GM12872 (cell line): ENCODE data around the gene CHRM2.
A peak's percentile ranks its signal among the peaks of the same experiment; 100 is the strongest.

Experiments
- TF ChIP-seq, protein P1 (sequence below): IDR thresholded peaks from 3 replicates; pipeline ENCODE4 v1.5.1; 2011; ENCODE audit warnings: low read depth, mild to moderate bottlenecking, low read length, moderate library complexity; ENCODE audit not compliant: insufficient read depth

CHRM2 gene

DNA sequence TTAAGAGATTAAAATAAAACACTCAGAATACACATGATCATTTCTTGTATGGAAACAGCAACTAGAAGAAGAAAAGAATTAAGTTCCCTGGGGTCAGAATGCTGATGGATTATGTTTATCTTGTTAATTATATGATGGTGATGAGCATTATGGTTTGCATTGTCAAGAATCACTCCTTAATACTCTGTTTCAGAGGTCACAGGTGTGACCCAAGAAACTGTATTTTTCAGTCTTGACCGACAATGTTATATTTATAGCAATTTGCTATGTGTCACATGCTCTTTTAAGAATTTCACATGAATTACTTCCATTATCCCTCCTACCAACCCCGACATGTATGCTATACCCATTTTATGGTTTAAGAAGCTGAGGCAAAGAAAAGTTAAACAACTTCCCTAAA, 2.7 kb upstream of the CHRM2 start:
- TF ChIP-seq, protein P1, sequence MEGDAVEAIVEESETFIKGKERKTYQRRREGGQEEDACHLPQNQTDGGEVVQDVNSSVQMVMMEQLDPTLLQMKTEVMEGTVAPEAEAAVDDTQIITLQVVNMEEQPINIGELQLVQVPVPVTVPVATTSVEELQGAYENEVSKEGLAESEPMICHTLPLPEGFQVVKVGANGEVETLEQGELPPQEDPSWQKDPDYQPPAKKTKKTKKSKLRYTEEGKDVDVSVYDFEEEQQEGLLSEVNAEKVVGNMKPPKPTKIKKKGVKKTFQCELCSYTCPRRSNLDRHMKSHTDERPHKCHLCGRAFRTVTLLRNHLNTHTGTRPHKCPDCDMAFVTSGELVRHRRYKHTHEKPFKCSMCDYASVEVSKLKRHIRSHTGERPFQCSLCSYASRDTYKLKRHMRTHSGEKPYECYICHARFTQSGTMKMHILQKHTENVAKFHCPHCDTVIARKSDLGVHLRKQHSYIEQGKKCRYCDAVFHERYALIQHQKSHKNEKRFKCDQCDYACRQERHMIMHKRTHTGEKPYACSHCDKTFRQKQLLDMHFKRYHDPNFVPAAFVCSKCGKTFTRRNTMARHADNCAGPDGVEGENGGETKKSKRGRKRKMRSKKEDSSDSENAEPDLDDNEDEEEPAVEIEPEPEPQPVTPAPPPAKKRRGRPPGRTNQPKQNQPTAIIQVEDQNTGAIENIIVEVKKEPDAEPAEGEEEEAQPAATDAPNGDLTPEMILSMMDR: no peak

DNA sequence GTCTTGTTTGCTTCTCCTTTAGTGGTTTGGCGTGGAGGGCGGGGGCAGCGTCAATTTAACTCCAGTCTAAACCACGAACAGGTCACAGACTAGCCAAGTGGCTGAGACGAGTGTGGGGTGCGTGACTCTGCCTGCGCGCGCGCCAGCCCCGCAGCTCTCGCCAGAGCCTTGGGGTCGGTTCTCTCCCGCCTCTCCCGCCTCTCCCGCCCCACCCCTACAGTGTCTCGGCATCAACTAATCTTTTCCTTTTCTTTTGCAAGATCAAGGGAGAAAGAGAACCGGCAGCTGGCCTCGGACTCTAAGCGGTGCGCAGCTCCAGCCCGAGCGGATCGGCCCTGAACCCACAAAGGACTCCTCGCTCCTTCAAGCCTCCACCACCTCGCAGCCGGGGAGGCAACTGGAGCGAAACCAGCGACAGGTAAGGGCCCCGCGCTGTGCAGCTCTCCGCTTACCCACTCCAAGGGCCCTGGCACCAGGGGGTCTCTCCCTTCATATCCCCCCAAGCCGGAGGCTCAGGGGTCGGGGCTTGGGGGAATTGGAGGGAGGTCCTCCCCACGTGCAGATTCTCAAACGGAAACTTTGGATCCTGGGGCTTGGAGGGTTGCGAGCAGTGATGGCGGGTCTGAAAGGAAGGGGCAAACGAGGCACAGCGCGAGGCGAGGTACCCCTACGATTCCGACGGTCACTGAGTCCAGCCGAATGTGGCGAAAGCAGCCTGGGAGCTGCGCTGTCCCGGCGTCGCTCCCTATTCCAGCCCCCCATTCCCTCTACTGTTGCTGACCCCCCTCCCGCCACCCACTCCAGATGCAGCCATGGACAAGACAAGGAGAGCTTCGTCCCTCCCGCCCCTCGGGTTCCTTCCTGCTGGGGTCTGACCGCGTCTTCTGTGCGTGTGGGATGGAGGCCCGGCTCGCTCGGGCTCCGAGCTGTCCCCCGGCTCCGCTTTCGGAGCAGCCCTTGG, 829 bp downstream of the CHRM2 start:
- TF ChIP-seq, protein P1: no peak

DNA sequence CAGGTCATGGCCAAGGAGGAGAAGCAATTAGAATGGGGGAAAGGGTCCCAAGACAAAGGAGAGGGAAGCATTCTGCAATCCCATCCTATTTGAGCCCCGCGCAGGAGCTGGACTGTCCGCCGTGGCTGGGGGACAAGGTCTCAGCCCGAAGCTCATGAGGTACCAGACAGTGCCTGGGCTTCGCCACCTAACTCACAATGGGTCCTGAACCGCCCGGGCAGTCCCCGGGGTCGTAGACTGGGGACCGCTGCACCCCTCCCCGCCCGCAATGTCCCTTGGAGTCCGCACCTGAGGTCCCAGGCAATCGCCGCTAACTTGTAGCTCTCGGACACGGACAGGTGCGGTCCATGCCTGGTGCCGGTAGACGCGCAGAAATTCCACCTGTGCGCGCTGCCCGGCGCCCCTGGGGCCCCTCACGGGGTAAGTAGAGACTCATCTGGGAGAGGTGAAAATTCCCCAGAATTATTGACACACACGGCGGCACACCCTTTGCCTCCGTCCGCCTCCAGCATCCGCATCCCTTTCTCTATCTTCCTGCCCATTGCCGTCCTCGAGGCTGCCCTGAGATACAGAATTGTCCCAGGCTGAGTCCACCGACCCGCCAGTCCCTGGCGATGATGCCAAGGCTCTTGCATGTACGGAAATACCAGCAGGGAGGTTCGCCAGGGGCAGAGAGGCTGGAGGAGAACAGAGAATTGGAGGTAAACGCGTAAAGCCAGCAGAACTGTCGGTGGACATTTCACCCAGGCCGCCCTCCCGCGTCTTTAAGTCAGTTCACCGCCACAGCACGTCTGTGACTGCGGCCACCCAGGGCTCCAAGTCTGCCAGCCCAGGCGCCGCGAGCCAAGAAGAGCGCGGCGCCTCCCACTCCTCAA, 1.8 kb downstream of the CHRM2 start:
- TF ChIP-seq, protein P1: no peak

DNA sequence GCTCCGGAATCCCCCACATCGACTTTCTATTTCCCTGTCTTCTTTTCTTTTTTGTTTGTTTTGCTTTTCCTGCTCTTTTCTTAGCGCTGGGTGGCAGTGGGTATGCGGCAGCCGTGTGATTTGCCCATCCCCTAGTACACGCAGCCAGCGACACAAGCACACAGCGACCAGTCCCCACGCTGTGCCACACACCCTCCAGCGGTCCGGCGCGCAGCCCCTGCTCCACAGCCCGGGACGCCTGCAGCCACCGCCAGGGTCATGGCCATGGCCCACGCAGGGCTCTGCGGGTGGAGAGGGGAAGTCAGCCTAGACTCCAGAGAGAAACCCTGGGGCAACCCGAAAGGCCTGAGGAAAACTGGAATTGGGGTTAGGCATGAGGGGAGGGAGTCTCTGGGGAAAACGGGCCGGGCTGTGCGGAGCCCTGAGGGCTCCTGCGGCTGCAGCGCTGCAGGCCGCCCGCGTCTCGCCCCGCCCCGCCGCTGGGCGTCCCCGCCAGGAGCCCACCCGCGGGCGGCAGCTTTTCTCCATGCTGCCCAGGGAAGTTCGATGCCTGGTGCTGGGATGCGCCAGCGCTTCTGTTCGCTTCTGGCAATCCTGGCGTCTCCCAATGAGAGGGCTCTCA, 2.5 kb downstream of the CHRM2 start:
- TF ChIP-seq, protein P1: no peak

DNA sequence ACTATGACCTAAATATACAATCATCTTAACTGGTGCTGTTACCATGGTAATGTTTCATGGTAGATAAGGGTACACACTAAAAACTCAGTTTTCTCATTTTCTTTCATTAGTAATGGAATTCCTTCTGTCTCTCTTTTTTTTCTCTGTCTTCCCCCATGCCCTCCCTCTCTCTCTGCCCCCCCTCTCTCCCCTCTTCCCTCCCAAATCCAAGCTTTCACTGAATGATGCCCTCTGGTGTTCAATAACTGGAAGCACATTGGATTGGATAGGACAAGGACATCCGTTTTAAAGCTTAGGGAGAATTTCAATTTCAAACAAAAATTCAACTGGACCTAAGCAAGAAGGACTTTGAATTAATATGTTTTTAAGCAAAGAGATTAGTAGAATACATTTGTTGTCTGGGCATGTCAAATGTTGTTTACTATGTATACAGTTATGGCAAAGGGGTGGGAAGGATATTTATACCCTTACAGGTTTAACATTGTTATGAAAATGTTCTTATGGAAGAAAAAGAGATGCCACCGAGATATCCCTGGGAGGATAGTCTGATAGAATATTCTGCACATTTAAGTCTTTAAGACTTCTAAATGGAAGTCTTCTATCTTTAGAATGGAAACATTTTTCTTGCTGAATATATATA, 6.1 kb downstream of the CHRM2 start:
- TF ChIP-seq, protein P1: peak; percentile 32; the same call in 1 of the 3 replicates

DNA sequence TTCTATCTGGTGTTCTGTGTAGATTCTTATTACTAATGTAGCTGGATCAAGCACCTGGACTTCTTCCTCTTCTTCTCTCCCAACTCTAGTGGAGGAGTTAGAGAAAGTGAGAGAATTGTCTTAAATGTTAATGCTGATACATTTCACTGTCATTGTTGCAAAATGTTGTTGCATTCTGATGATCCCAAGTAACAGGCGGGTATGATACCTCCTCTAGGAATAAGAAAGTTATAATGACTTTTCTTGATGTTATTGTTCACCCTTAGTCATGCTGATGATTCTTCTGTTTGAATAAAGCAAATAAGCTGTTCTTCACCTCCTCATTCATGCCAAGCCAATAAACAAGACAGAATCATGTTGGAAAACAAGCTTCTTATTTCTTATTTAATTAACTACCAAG, 9.1 kb downstream of the CHRM2 start:
- TF ChIP-seq, protein P1: no peak
